CD4-positive, alpha-beta T cell treated with Interleukin-4 for 1 hour (primary cell): Measurements from ENCODE around the gene SEC24B.
A peak's percentile ranks its signal among the peaks of the same experiment; 100 is the strongest.
"Not testable (repeated sequence)": the region's sequence is repeated elsewhere in the genome, so short reads cannot be mapped to it uniquely, and the experiment has no call there.

ENCODE experiments used
- DNase-seq, 2 donors: peaks; one replicate each; pipeline ENCODE4 v3.0.0-alpha.2; 2020 to 2022

Gene SEC24B

GRCh38 chr4:109434007-109434971 is 674 bp downstream of the SEC24B start:
- DNase-seq: peak in 1 of 2 donors; percentile 17

- no peak for DNase-seq
Measured at GRCh38 chr4:109435635-109436034, 2.0 kb downstream of the SEC24B start.

- no peak for DNase-seq
Measured at GRCh38 chr4:109436504-109436903, 2.9 kb downstream of the SEC24B start.

DNA sequence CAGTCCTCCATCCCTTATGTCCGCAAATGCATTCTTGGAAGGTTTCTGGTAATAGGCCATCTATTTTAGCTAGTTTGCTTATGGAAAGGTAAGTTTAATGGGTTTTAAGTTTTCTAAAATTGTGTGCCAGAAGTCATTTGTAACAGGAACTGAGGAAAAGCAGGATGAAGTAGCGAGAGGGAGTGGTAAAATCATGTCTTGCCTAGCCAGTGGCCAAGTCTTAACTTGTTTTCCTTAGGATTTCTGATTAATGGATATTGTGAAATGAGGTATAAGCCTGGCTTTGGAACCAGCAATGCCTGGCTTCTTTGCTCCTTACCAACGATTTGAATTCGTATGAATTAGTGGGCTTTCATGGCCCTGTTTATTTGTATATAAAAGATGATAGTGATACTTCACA is 7.3 kb downstream of the SEC24B start:
- DNase-seq: no peak

DNA sequence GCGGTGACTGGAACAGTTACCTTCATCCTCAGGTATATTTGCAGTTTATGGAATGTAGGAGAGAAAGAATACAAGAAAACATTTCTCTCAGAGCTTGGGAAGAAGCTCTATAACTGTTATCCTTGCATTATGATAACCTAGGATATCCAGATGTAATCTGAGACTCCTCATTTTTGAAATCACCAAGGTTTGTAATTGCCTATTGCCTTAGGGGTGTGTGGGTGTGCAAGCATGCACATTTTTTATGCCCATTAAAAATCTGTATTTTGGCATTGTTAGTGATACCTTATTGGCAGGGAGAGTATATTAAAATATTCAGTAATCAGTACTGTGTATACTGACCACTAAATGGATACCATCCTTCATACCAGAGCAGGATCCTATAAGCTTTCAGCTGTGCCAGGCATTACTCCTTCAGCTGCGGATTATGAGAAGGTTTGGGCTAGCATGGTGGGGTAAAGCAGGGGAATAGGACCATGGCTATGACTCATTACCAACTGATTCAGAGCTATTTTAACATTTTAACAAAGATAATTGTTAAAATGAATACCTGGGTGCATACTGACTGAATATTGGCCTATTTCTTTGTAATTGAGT is 8.3 kb downstream of the SEC24B start:
- no peak for DNase-seq

- no peak for DNase-seq
Measured at GRCh38 chr4:109444182-109444844, 10.7 kb downstream of the SEC24B start.

GRCh38 chr4:109447278-109447677 is 13.7 kb downstream of the SEC24B start:
- DNase-seq: no peak

- no peak for DNase-seq
Measured at GRCh38 chr4:109451544-109452273, 18.1 kb downstream of the SEC24B start.

GRCh38 chr4:109453110-109453509 is 19.5 kb downstream of the SEC24B start:
- not testable (repeated sequence) for DNase-seq

GRCh38 chr4:109462297-109462696 is 28.7 kb downstream of the SEC24B start:
- no peak for DNase-seq

- DNase-seq: no peak
Measured at GRCh38 chr4:109462802-109463201, 29.2 kb downstream of the SEC24B start.

DNA sequence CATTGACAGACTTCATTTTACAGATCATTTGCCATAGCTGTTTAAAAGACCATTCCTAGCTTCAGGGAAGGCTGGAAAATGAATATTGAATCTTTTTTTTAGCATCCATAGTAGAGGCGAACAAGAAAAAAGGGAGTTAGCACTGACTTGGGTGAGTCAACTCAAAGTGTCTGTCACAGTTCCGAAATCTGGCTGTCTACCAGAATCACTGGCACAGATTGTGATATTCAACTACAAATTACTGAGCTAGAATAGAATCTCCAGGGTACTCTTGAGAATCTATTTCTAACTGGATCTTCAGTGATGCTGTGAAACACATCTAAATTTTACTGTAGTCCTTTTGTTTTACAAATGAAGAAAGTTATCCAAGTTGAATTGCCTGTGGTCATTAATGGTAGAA is 31.5 kb downstream of the SEC24B start:
- DNase-seq: no peak

- DNase-seq: no peak
Measured at GRCh38 chr4:109469915-109470314, 36.3 kb downstream of the SEC24B start.

DNA sequence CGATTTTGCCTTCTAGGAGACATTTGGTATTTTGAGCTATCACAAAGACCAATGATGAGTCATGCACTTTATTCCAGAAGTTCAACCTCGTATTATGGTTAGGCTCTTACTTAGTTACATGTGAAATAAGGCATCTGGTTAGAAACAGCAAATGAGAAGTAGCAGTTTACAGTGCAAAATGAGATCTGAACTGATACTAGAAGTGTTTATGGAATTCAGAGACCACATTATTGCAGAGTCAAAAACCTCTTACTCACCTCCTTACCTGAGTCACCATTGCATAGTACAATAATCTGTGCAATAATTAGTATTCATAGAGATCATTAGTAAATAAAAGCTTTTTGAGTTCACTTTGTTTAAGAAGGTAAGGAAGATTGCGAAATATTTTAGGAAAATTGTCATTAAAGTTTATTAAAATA is 38.7 kb downstream of the SEC24B start:
- DNase-seq: no peak

GRCh38 chr4:109473824-109474223 is 40.2 kb downstream of the SEC24B start:
- DNase-seq: no peak

- no peak for DNase-seq
Measured at GRCh38 chr4:109486007-109486406, 52.4 kb downstream of the SEC24B start.

GRCh38 chr4:109494563-109494962 is 60.9 kb downstream of the SEC24B start:
- DNase-seq: no peak

DNA sequence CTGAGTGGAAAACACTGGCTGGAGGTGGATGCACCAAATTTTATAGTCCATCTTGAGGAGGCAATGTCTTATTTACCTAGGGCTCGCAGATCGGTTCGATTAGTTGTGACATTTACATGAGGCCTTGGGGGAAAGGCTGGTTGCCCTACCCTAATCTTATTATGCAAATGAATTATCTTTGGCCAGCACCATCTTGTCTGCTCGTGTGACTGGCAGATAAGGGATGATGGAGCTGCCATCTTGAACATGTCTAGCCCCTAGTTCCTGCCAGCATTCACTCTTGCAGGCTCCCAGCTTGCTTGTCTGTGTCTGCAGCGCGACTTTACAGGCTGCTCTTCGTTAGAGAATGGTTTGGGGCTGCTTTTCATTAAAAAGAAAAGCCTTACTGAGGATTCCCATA is 61.9 kb downstream of the SEC24B start:
- no peak for DNase-seq

GRCh38 chr4:109496875-109497274 is 63.3 kb downstream of the SEC24B start:
- DNase-seq: no peak

DNA sequence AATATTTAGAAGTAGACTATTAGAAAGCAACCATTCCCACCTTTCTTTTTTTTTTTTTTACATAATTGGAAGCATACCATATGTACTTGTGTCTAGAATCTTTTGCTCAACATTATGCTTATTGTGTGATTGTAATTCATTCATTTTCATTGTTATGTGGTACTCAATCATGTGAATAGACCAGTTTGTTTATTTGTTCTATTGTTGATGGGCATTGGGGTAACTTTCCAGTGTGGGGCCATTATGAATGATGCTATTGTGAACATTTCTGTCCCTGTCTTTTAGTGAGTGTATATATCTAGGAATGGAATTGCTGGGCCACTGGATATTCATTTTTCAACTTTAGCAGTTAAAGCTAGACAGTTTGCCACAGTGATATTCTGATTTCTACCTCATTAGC is 63.9 kb downstream of the SEC24B start:
- no peak for DNase-seq

DNA sequence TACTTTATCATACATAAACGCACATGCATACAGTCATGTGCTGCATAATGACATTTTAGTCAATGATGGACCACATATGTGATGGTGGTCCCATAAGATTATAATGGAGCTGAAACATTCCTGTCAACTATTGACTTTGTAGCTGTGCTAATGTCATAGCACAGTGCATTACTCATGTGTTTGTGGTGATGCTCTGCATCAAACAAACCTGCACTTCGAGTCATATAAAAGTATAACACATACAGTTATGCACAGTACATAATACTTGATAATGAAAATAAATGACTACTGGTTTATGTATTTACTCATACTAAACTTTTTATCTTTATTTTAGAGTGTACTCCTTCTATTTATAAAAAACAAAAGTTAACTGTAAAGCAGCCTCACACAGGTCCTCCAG is 65.9 kb downstream of the SEC24B start:
- DNase-seq: no peak

DNA sequence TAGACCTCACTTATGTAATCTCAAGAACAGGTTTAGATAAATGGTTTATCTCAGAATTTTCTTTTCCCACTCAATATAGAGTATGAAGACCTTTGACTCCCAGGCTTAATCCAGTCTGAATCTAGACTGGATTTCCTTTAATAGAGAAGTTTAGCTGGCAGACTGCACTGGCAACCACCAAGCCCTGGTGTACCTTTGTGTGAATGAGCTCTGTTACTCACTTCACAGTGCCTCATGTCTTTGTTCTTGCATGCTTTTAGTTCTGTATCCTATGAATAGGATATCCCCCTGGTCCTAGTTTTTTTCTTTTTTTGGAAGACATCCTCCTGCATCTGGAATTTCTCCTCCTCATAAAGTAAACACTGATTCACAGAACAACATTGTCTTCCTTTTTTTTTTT is 73.3 kb downstream of the SEC24B start:
- DNase-seq: no peak

DNA sequence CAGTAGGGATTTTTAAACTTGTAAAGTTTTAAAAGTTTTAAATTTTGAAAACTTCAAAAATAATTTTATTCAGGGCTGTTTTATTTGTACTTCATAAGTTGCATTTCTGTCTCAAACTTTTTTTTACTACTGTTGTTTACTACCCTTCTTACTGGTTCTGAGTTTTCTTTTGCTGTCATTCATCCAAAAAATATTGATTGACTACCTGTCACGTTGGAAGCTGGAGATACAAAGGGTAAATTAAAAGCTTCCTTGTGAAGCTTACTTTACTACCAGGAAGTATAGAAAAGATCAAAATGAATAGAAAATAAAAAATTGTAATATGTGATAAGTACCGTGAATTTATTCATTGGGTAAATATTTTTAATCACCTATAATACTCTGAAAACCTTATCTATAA is 77.1 kb downstream of the SEC24B start:
- no peak for DNase-seq
